HepG2 (cell line): ENCODE data around the gene PSRC1. TPM values are rescaled to one million over a fixed set of nuclear protein-coding genes. Genes with fewer than 3 reads are reported as not detected.
A peak's percentile ranks its signal among the peaks of the same experiment; 100 is the strongest.

Experiments used
- CEBPG ChIP-seq: IDR thresholded peaks from 2 replicates; pipeline ENCODE4 v1.6.1; 2016
- FOXK2 ChIP-seq: fragments of 450-650 bp; IDR thresholded peaks from 2 replicates; pipeline ENCODE4 v1.6.1; 2016
- ISL2 ChIP-seq: sonication (generic); formaldehyde crosslinking; IDR thresholded peaks from 2 replicates; pipeline ENCODE4 v1.5.0; 2020; ENCODE audit warnings: missing genetic modification reagents
- MATR3 ChIP-seq: sonication (generic); formaldehyde crosslinking; IDR thresholded peaks from 2 replicates; pipeline ENCODE4 v1.4.0; 2020; ENCODE audit warnings: missing genetic modification reagents
- MTF2 ChIP-seq: sonication (generic); formaldehyde crosslinking; IDR thresholded peaks from 2 replicates; pipeline ENCODE4 v1.5.0; 2020; ENCODE audit warnings: missing genetic modification reagents, borderline replicate concordance
- MXI1 ChIP-seq: IDR thresholded peaks from 3 replicates; pipeline ENCODE4 v1.6.1; 2012; ENCODE audit warnings: low read depth, low read length, inconsistent platforms, borderline replicate concordance
- NFE2L1 ChIP-seq: sonication (generic); formaldehyde crosslinking; IDR thresholded peaks from 2 replicates; pipeline ENCODE4 v1.4.0; 2020; ENCODE audit warnings: missing genetic modification reagents, mild to moderate bottlenecking, borderline replicate concordance
- NR1H2 ChIP-seq: sonication (generic); formaldehyde crosslinking; IDR thresholded peaks from 2 replicates; pipeline ENCODE4 v1.8.1; 2022; ENCODE audit warnings: low read depth, missing genetic modification reagents, borderline replicate concordance
- PHF8 ChIP-seq: sonication (generic); formaldehyde crosslinking; IDR thresholded peaks from 2 replicates; pipeline ENCODE4 v1.5.0; 2020; ENCODE audit warnings: missing genetic modification reagents
- RFXAP ChIP-seq: sonication (generic); formaldehyde crosslinking; IDR thresholded peaks from 2 replicates; pipeline ENCODE4 v1.4.0; 2020; ENCODE audit warnings: missing genetic modification reagents, borderline replicate concordance
- SIN3B ChIP-seq: fragments of 150-350 bp; IDR thresholded peaks from 2 replicates; pipeline ENCODE4 v1.6.1; 2014; ENCODE audit warnings: low read length
- SRF ChIP-seq: IDR thresholded peaks from 2 replicates; pipeline ENCODE4 v1.6.1; 2011; ENCODE audit warnings: mild to moderate bottlenecking, low read depth, low read length, moderate library complexity
- TBX3 ChIP-seq: fragments of 450-650 bp; IDR thresholded peaks from 2 replicates; pipeline ENCODE4 v1.6.1; 2017; ENCODE audit warnings: antibody characterized with exemption, mild to moderate bottlenecking, inconsistent platforms, borderline replicate concordance
- TOPORS ChIP-seq: sonication (generic); formaldehyde crosslinking; IDR thresholded peaks from 2 replicates; pipeline ENCODE4 v1.8.0; 2023; ENCODE audit warnings: mild to moderate bottlenecking, missing genetic modification reagents
- U2AF2 ChIP-seq: fragments of 200-400 bp; formaldehyde crosslinking; IDR thresholded peaks from 2 replicates; pipeline ENCODE4 v1.6.1; 2017; ENCODE audit warnings: low read depth, mild to moderate bottlenecking, low read length
- ZIK1 ChIP-seq: sonication (generic); formaldehyde crosslinking; IDR thresholded peaks from 2 replicates; pipeline ENCODE4 v1.5.0; 2020; ENCODE audit warnings: mild to moderate bottlenecking, low read depth, missing genetic modification reagents, borderline replicate concordance
- ZNF17 ChIP-seq: sonication (generic); formaldehyde crosslinking; IDR thresholded peaks from 2 replicates; pipeline ENCODE4 v1.5.0; 2020; ENCODE audit warnings: mild to moderate bottlenecking, missing genetic modification reagents
- ZNF605 ChIP-seq: sonication (generic); formaldehyde crosslinking; IDR thresholded peaks from 2 replicates; pipeline ENCODE4 v1.8.0; 2022; ENCODE audit warnings: mild to moderate bottlenecking, missing genetic modification reagents
- ZNF629 ChIP-seq: sonication (generic); formaldehyde crosslinking; conservative IDR thresholded peaks from 2 replicates; pipeline ENCODE4 v1.5.0; 2020; ENCODE audit warnings: missing genetic modification reagents
- ZNF773 ChIP-seq: sonication (generic); formaldehyde crosslinking; IDR thresholded peaks from 2 replicates; pipeline ENCODE4 v1.4.0; 2020; ENCODE audit warnings: missing genetic modification reagents, borderline replicate concordance
- polyA plus RNA-seq, 8 experiments: library from polyadenylated mRNA; depleted of rRNA in 3 of 8; stranded (reverse) in 7 of 8; unstranded in 1 of 8; fragments of >200 nt; fragmentation: Illumina TruSeq in 4 of 8; extraction: Trizol in 4 of 8; gene quantifications; 2 replicates each; pipeline versions ENCODE4 v1.2.1 to v1.2.3, GENCODE V29; 2011 to 2016; ENCODE audit warnings: low read depth in 4 of 8, missing spikeins in 1 of 8, mixed read lengths in 1 of 8; ENCODE audit not compliant: insufficient read depth in 1 of 8
- total RNA-seq, 5 experiments: library from RNA; depleted of rRNA; stranded (reverse); fragments of >200 nt; fragmentation: Illumina TruSeq; extraction: Trizol; gene quantifications; 2 replicates each; pipeline ENCODE4 v1.2.3, GENCODE V29; 2016; ENCODE audit warnings: low read depth in 1 of 5
- TF ChIP-seq, protein P1 (sequence below): sonication (generic); formaldehyde crosslinking; IDR thresholded peaks from 2 replicates; pipeline ENCODE4 v1.4.0; 2020; ENCODE audit warnings: missing genetic modification reagents
- TF ChIP-seq, protein P2 (sequence below): IDR thresholded peaks from 2 replicates; pipeline ENCODE4 v1.6.1; 2016; ENCODE audit warnings: low read depth

Gene PSRC1
- total and polyA plus RNA-seq, 2 of the 13 experiments (the other 11 are each of a cell fraction or from before 2014, with no cell fraction given): 28.6 to 30.3 TPM

- TF ChIP-seq, protein P1, sequence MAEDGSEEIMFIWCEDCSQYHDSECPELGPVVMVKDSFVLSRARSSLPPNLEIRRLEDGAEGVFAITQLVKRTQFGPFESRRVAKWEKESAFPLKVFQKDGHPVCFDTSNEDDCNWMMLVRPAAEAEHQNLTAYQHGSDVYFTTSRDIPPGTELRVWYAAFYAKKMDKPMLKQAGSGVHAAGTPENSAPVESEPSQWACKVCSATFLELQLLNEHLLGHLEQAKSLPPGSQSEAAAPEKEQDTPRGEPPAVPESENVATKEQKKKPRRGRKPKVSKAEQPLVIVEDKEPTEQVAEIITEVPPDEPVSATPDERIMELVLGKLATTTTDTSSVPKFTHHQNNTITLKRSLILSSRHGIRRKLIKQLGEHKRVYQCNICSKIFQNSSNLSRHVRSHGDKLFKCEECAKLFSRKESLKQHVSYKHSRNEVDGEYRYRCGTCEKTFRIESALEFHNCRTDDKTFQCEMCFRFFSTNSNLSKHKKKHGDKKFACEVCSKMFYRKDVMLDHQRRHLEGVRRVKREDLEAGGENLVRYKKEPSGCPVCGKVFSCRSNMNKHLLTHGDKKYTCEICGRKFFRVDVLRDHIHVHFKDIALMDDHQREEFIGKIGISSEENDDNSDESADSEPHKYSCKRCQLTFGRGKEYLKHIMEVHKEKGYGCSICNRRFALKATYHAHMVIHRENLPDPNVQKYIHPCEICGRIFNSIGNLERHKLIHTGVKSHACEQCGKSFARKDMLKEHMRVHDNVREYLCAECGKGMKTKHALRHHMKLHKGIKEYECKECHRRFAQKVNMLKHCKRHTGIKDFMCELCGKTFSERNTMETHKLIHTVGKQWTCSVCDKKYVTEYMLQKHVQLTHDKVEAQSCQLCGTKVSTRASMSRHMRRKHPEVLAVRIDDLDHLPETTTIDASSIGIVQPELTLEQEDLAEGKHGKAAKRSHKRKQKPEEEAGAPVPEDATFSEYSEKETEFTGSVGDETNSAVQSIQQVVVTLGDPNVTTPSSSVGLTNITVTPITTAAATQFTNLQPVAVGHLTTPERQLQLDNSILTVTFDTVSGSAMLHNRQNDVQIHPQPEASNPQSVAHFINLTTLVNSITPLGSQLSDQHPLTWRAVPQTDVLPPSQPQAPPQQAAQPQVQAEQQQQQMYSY: no peak
- TF ChIP-seq TOPORS (CRISPR knock-in tag) (no peak), ZNF17 (CRISPR knock-in tag) (no peak), MATR3 (CRISPR knock-in tag) (no peak), PHF8 (no peak), SIN3B (no peak), SRF (no peak), TBX3 (peak; percentile 74; the same call in 1 of the 2 replicates), FOXK2 (peak; percentile 66), ZNF605 (CRISPR knock-in tag) (peak; percentile 57; the same call in 1 of the 2 replicates), ZNF773 (no peak), RFXAP (CRISPR knock-in tag) (no peak; the same call in 1 of the 2 replicates), ZNF629 (CRISPR knock-in tag) (no peak), NR1H2 (no peak), MTF2 (CRISPR knock-in tag) (no peak), NFE2L1 (no peak), ISL2 (CRISPR knock-in tag) (peak; percentile 85), CEBPG (CRISPR knock-in tag) (peak; percentile 97), MXI1 (peak; percentile 42; the same call in 1 of the 3 replicates), U2AF2 (no peak), ZIK1 (CRISPR knock-in tag) (no peak)
- TF ChIP-seq, protein P2, sequence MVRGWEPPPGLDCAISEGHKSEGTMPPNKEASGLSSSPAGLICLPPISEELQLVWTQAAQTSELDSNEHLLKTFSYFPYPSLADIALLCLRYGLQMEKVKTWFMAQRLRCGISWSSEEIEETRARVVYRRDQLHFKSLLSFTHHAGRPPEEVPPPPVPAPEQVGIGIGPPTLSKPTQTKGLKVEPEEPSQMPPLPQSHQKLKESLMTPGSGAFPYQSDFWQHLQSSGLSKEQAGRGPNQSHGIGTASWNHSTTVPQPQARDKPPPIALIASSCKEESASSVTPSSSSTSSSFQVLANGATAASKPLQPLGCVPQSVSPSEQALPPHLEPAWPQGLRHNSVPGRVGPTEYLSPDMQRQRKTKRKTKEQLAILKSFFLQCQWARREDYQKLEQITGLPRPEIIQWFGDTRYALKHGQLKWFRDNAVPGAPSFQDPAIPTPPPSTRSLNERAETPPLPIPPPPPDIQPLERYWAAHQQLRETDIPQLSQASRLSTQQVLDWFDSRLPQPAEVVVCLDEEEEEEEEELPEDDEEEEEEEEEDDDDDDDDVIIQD (CRISPR knock-in tag): no peak
Observed at GRCh38 chr1:109298666-109299557, 16.0 kb upstream of the PSRC1 start (continued).
